GM03348 (cell line): ENCODE measurements around the gene EGR1.

Experiments
- DNase-seq: peaks from one replicate; pipeline ENCODE4 v3.0.0; 2012; ENCODE audit warnings: low spot score

Gene EGR1

GRCh38 chr5:138507485-138507884, 42.2 kb downstream of the EGR1 start:
- peak; percentile 71 for DNase-seq

- DNase-seq = no peak
These were observed 43.7 kb downstream of the EGR1 start for GRCh38 chr5:138508958-138509357.

DNA sequence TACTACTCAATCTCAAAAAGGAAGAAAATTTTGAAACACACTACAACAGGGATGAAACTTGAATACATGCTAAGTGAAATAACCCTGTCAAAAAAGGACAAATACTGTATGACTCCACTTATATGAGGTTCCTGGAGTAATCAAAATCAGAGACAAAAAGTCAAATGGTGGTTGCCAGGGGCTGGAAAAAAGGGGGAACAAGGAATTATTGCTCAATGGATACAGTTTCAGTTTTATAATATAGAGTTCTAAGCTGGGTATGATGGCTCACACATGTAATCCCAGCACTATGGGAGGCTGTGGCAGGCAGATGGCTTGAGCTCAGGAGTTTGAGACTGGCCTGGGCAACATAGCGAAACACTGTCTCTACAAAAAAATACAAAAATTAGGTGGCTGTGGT, 48.7 kb downstream of the EGR1 start:
- DNase-seq = no peak

DNA sequence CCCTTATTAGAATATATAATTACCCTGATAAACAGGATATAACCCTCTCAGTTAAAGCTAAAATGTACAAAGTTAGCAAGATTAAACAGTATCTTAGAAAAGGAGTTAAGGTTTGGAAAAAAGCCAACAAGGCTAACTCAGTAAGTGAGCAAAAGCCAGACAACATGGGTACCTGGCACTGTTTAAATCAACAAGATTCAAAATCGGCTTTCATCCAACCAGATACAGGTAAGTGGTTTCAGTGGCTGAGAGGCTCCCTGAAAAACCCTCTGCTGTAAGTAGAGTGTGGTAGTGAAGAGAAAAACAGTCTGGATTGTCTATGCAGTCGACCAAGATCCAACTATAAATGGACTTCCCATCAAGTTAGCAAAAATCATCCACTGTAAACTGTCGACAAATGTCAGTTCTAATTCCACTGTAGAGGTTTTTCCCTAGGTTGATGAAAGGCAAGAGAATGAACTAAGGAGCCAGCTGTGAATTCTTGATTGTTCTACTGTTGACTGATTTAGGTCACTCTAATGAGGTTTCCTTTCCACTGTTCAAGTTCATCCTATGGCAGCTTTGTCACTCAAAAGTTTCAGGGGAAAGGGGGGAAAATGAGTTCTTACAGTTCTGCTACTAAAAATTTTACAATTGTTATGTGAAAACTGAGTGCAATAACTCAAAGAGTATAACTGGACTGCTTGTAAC, 50.4 kb downstream of the EGR1 start:
- no peak for DNase-seq

GRCh38 chr5:138517437-138517836, 52.2 kb downstream of the EGR1 start:
- no peak for DNase-seq
